ENCODE measurements around the gene PDE9A. TPM values are rescaled to one million over a fixed set of nuclear protein-coding genes. Genes with fewer than 3 reads are reported as not detected.

Gene PDE9A
- total and polyA plus RNA-seq, 2 of the 4 experiments (the other 2 are of a cell fraction): 0.89 to 0.90 TPM

GRCh38 chr21:42616446-42616845 is 37.0 kb upstream of the PDE9A start:
- Histone ChIP-seq H3K79me1 (ENCODE audit: low read depth in 1 of 2, low read length in 2 of 2) (no peaks in the 10 kb centered on the region), H4K5ac (ENCODE audit: low read depth, low read length) (no peak overlapping the region), H3K9ac (ENCODE audit: low read depth, low read length) (no peak overlapping the region), H3K4ac (ENCODE audit: low read depth, low read length) (no peak overlapping the region), H2BK20ac (ENCODE audit: low read depth, low read length) (no peak overlapping the region), H3K56ac (ENCODE audit: extremely low read depth, insufficient read depth, low read length) (no peak overlapping the region), H3K14ac (replicated peaks; ENCODE audit: low read depth, low read length) (no peak overlapping the region), H3K9me1 (ENCODE audit: insufficient read depth, low read length) (no peaks in the 10 kb centered on the region), H3K18ac (ENCODE audit: low read depth, low read length) (no peak overlapping the region), H2AFZ (replicated peaks; ENCODE audit: low read length, poor library complexity) (no peak overlapping the region), H3K9me3 (ENCODE audit: control insufficient read depth, insufficient read depth, low read length) (peaks cover 3% of the 10 kb centered on the region; the same call in 1 of the 2 replicates), H3K4me2 (ENCODE audit: low read depth, low read length) (no peak overlapping the region), H2AK9ac (replicated peaks; ENCODE audit: low read depth, low read length, poor library complexity) (no peak overlapping the region), H4K20me1 (ENCODE audit: insufficient read depth, low read length) (no peaks in the 10 kb centered on the region), H3K23ac (ENCODE audit: low read depth, low read length) (no peak overlapping the region), H3K27ac (ENCODE audit: insufficient read depth, low read length) (no peak overlapping the region), H2BK5ac (ENCODE audit: low read depth, low read length, poor library complexity, severe bottlenecking) (no peak overlapping the region), H3K36me3 (ENCODE audit: control insufficient read depth, insufficient read depth, low read length) (no peaks in the 10 kb centered on the region), H3K27me3 (ENCODE audit: control insufficient read depth, insufficient read depth, low read length) (peaks cover 30% of the 10 kb centered on the region), H2BK120ac (ENCODE audit: low read depth, low read length) (no peak overlapping the region), H2AK5ac (ENCODE audit: low read depth, low read length) (no peak overlapping the region), H4K8ac (ENCODE audit: low read depth in 2 of 2, low read length in 2 of 2) (no peak overlapping the region), H2BK15ac (ENCODE audit: low read depth, low read length) (no peak overlapping the region), H4K91ac (ENCODE audit: insufficient read depth, low read depth, low read length) (no peak overlapping the region), H3K4me1 (ENCODE audit: control insufficient read depth, insufficient read depth, low read length) (no peaks in the 10 kb centered on the region), H3K4me3 (ENCODE audit: insufficient read depth, low read depth, low read length) (no peak overlapping the region)
- BruUV-seq (replicated peaks): no TSS peak
- intact Hi-C loops (cut with micrococcal nuclease): no loop called here
- in situ Hi-C loops (cut with MboI; ENCODE audit: low sequenced_read_pairs): no loop called here
- POLR2A ChIA-PET (ENCODE audit: unreplicated experiment): no interaction called here
- ATAC-seq (ENCODE audit: low read depth) (no peak), DNase-seq (no peak)
- WGBS, 2 experiments (ENCODE audit: extremely low coverage in 2 of 2, insufficient read length in 1 of 2): 50% methylated on average over 15 of the region's 18 CpGs; no CpG with 5 or more reads in 1 of the 2 experiments
- dilution Hi-C loops (cut with HindIII; ENCODE audit: low sequenced_read_pairs, unreplicated experiment): no loop called here
- TF ChIP-seq, protein P1, sequence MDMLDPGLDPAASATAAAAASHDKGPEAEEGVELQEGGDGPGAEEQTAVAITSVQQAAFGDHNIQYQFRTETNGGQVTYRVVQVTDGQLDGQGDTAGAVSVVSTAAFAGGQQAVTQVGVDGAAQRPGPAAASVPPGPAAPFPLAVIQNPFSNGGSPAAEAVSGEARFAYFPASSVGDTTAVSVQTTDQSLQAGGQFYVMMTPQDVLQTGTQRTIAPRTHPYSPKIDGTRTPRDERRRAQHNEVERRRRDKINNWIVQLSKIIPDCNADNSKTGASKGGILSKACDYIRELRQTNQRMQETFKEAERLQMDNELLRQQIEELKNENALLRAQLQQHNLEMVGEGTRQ (IDR thresholded peaks at IDR 0.05; ENCODE audit: low read depth, low read length): no peak
- TF ChIP-seq RFX5 (IDR thresholded peaks at IDR 0.05; ENCODE audit: low read depth, low read length) (no peak), MAFK (IDR thresholded peaks at IDR 0.05; ENCODE audit: low read depth, low read length) (no peak), MXI1 (IDR thresholded peaks at IDR 0.05; ENCODE audit: borderline replicate concordance, low read depth, low read length) (no peak), POLR2A (IDR thresholded peaks at IDR 0.05; ENCODE audit: low read depth, low read length) (no peak), NFE2L2 (IDR thresholded peaks at IDR 0.05; ENCODE audit: low read depth, low read length) (no peak), SMC3 (IDR thresholded peaks at IDR 0.05; ENCODE audit: low read depth, low read length) (no peak), RAD21 (IDR thresholded peaks at IDR 0.05; ENCODE audit: low read length) (no peak), CEBPB (IDR thresholded peaks at IDR 0.05; ENCODE audit: low read depth, low read length) (no peak), ELK1 (IDR thresholded peaks at IDR 0.05; ENCODE audit: borderline replicate concordance, low read depth, low read length) (no peak), FOS (IDR thresholded peaks at IDR 0.05; ENCODE audit: low read depth, low read length) (no peak), RCOR1 (IDR thresholded peaks at IDR 0.05; ENCODE audit: insufficient replicate concordance, low read length) (no peak)
- TF ChIP-seq, protein P2, sequence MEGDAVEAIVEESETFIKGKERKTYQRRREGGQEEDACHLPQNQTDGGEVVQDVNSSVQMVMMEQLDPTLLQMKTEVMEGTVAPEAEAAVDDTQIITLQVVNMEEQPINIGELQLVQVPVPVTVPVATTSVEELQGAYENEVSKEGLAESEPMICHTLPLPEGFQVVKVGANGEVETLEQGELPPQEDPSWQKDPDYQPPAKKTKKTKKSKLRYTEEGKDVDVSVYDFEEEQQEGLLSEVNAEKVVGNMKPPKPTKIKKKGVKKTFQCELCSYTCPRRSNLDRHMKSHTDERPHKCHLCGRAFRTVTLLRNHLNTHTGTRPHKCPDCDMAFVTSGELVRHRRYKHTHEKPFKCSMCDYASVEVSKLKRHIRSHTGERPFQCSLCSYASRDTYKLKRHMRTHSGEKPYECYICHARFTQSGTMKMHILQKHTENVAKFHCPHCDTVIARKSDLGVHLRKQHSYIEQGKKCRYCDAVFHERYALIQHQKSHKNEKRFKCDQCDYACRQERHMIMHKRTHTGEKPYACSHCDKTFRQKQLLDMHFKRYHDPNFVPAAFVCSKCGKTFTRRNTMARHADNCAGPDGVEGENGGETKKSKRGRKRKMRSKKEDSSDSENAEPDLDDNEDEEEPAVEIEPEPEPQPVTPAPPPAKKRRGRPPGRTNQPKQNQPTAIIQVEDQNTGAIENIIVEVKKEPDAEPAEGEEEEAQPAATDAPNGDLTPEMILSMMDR (conservative IDR thresholded peaks at IDR 0.05; ENCODE audit: low read depth, low read length): no peak
- CTCF ChIA-PET: no interaction called here
